ENCODE results near the gene NPB. TPM values are rescaled to one million over a fixed set of nuclear protein-coding genes. Genes with fewer than 3 reads are reported as not detected.
A peak's percentile ranks its signal among the peaks of the same experiment; 100 is the strongest.

NPB gene
- polyA plus RNA-seq, 1 donor = 0.39 TPM

- peak overlapping the region; percentile 85 for H3K4me3 ChIP-seq (ENCODE audit: low read length)
- H3K9me3 ChIP-seq (ENCODE audit: control insufficient read depth, low read depth, low read length) = peaks cover 13% of the 10 kb centered on the region
- peak overlapping the region; percentile 89 for H3K27ac ChIP-seq (ENCODE audit: low read length)
- H3K36me3 ChIP-seq (ENCODE audit: control insufficient read depth, insufficient read depth, low read length) = peaks cover 38% of the 10 kb centered on the region
- peaks cover 53% of the 10 kb centered on the region for H3K4me1 ChIP-seq (ENCODE audit: control insufficient read depth, insufficient read depth, low read length)
- no CpG with 5 or more reads among the region's 65 CpGs for WGBS (ENCODE audit: insufficient coverage, low lambda C conversion rate)
- DNase-seq = peak in 1 of 2 donors; percentile 72
- no peaks in the 10 kb centered on the region for H3K27me3 ChIP-seq (ENCODE audit: control insufficient read depth, insufficient read depth, low read length)
These were observed 31.7 kb upstream of the NPB start for GRCh38 chr17:81870131-81870980.

DNA sequence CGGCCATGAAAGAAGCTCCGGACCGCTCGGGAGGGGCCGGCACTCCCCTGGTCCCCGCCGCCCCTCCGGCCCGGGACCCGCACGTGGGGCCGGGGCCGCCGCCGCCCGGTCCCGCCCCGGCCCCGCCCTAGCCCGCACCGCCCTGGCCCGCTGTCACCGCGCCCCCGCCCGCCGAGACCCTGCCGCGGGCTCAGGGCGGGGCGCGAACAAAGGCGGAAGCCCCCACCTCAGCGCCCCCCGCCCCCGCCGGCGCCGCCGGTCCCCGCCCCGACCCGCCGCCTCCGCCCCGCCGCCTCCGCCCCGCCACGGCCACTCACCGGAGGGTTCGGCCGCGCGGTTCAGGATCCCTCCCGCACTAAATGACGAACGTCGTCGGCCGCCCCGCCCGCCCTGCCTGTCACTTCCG, 31.1 kb upstream of the NPB start, which contains the start of gene ARHGDIA:
TSS of gene ARHGDIA (minus strand) at position 357 of the 406 bp plus-strand sequence. CDS start 1,407 bp downstream, outside the sequence.
- H3K4me3 ChIP-seq (ENCODE audit: low read length) = peak within 1 kb of the TSS; percentile 99
- peak within 1 kb of the TSS; percentile 97 for H3K27ac ChIP-seq (ENCODE audit: low read length)
- peaks cover 13% of the 10 kb centered on the region for H3K9me3 ChIP-seq (ENCODE audit: control insufficient read depth, low read depth, low read length)
- WGBS (ENCODE audit: insufficient coverage, low lambda C conversion rate) = no CpG with 5 or more reads among the region's 64 CpGs
- DNase-seq = no peak
- peaks cover 33% of the 10 kb centered on the region for H3K36me3 ChIP-seq (ENCODE audit: control insufficient read depth, insufficient read depth, low read length)
- peaks cover 47% of the 10 kb centered on the region for H3K4me1 ChIP-seq (ENCODE audit: control insufficient read depth, insufficient read depth, low read length)
- no peaks in the 10 kb centered on the region for H3K27me3 ChIP-seq (ENCODE audit: control insufficient read depth, insufficient read depth, low read length)

GRCh38 chr17:81871387-81872230, 30.4 kb upstream of the NPB start:
- peaks cover 13% of the 10 kb centered on the region for H3K9me3 ChIP-seq (ENCODE audit: control insufficient read depth, low read depth, low read length)
- H3K36me3 ChIP-seq (ENCODE audit: control insufficient read depth, insufficient read depth, low read length) = peaks cover 31% of the 10 kb centered on the region
- H3K27ac ChIP-seq (ENCODE audit: low read length) = peak overlapping the region; percentile 97
- no CpG with 5 or more reads among the region's 86 CpGs for WGBS (ENCODE audit: insufficient coverage, low lambda C conversion rate)
- peak; percentile 90 for DNase-seq
- peaks cover 41% of the 10 kb centered on the region for H3K4me1 ChIP-seq (ENCODE audit: control insufficient read depth, insufficient read depth, low read length)
- no peaks in the 10 kb centered on the region for H3K27me3 ChIP-seq (ENCODE audit: control insufficient read depth, insufficient read depth, low read length)
- H3K4me3 ChIP-seq (ENCODE audit: low read length) = peak overlapping the region; percentile 99

GRCh38 chr17:81877569-81877968, 24.5 kb upstream of the NPB start:
- peaks cover 24% of the 10 kb centered on the region for H3K36me3 ChIP-seq (ENCODE audit: control insufficient read depth, insufficient read depth, low read length)
- no peak overlapping the region for H3K27ac ChIP-seq (ENCODE audit: low read length)
- DNase-seq = no peak
- H3K4me1 ChIP-seq (ENCODE audit: control insufficient read depth, insufficient read depth, low read length) = no peaks in the 10 kb centered on the region
- WGBS (ENCODE audit: insufficient coverage, low lambda C conversion rate) = no CpG with 5 or more reads among the region's 5 CpGs
- no peak overlapping the region for H3K4me3 ChIP-seq (ENCODE audit: low read length)
- H3K9me3 ChIP-seq (ENCODE audit: control insufficient read depth, low read depth, low read length) = no peaks in the 10 kb centered on the region
- no peaks in the 10 kb centered on the region for H3K27me3 ChIP-seq (ENCODE audit: control insufficient read depth, insufficient read depth, low read length)

- no peak for DNase-seq
- no peaks in the 10 kb centered on the region for H3K27me3 ChIP-seq (ENCODE audit: control insufficient read depth, insufficient read depth, low read length)
These were observed 23.7 kb upstream of the NPB start for GRCh38 chr17:81878294-81878693.

GRCh38 chr17:81879121-81879520, 22.9 kb upstream of the NPB start:
- H3K36me3 ChIP-seq (ENCODE audit: control insufficient read depth, insufficient read depth, low read length) = peaks cover 24% of the 10 kb centered on the region
- no peak overlapping the region for H3K27ac ChIP-seq (ENCODE audit: low read length)
- H3K4me3 ChIP-seq (ENCODE audit: low read length) = no peak overlapping the region

More at GRCh38 chr17:81878294-81878693, 23.7 kb upstream of the NPB start:
- no peaks in the 10 kb centered on the region for H3K4me1 ChIP-seq (ENCODE audit: control insufficient read depth, insufficient read depth, low read length)
- H3K4me3 ChIP-seq (ENCODE audit: low read length) = no peak overlapping the region
- 100% methylated on average over 1 of the region's 3 CpGs for WGBS (ENCODE audit: insufficient coverage, low lambda C conversion rate)
- no peak overlapping the region for H3K27ac ChIP-seq (ENCODE audit: low read length)
- H3K9me3 ChIP-seq (ENCODE audit: control insufficient read depth, low read depth, low read length) = no peaks in the 10 kb centered on the region
- H3K36me3 ChIP-seq (ENCODE audit: control insufficient read depth, insufficient read depth, low read length) = peaks cover 24% of the 10 kb centered on the region

DNA sequence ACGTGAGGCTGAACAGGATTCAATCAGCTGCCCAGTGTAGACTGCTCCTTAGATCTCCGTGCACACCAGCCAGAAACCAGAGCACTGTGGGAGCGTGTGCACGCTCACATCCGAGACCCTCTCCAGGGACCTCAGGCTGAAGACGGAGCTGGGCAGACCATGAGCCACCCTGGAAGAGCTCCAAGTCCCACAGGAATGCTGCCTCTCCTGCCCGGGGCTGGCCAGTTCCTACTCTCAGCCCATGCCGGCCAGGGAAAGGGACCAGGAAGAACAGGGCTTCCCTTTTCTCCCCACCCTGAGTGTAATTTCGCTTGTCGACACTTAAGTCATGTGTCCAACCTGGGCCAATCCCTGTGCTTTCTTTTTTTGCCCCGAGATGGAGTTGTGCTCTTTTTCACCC, 17.5 kb upstream of the NPB start:
- Histone ChIP-seq H3K36me3 (ENCODE audit: control insufficient read depth, insufficient read depth, low read length) (peaks cover 65% of the 10 kb centered on the region), H3K9me3 (ENCODE audit: control insufficient read depth, low read depth, low read length) (no peaks in the 10 kb centered on the region), H3K4me3 (ENCODE audit: low read length) (no peak overlapping the region), H3K27me3 (ENCODE audit: control insufficient read depth, insufficient read depth, low read length) (no peaks in the 10 kb centered on the region), H3K27ac (ENCODE audit: low read length) (no peak overlapping the region), H3K4me1 (ENCODE audit: control insufficient read depth, insufficient read depth, low read length) (peaks cover under 1% of the 10 kb centered on the region)
- DNase-seq = no peak
- WGBS (ENCODE audit: insufficient coverage, low lambda C conversion rate) = no CpG with 5 or more reads among the region's 11 CpGs

More at GRCh38 chr17:81879121-81879520, 22.9 kb upstream of the NPB start:
- H3K4me1 ChIP-seq (ENCODE audit: control insufficient read depth, insufficient read depth, low read length) = no peaks in the 10 kb centered on the region
- H3K27me3 ChIP-seq (ENCODE audit: control insufficient read depth, insufficient read depth, low read length) = no peaks in the 10 kb centered on the region
- DNase-seq = no peak
- no peaks in the 10 kb centered on the region for H3K9me3 ChIP-seq (ENCODE audit: control insufficient read depth, low read depth, low read length)
- no CpG with 5 or more reads among the region's 5 CpGs for WGBS (ENCODE audit: insufficient coverage, low lambda C conversion rate)

- DNase-seq = no peak
- WGBS (ENCODE audit: insufficient coverage, low lambda C conversion rate) = no CpG with 5 or more reads among the region's 5 CpGs
- no peaks in the 10 kb centered on the region for H3K27me3 ChIP-seq (ENCODE audit: control insufficient read depth, insufficient read depth, low read length)
- H3K9me3 ChIP-seq (ENCODE audit: control insufficient read depth, low read depth, low read length) = no peaks in the 10 kb centered on the region
- H3K4me3 ChIP-seq (ENCODE audit: low read length) = no peak overlapping the region
- H3K36me3 ChIP-seq (ENCODE audit: control insufficient read depth, insufficient read depth, low read length) = peaks cover 65% of the 10 kb centered on the region
- H3K4me1 ChIP-seq (ENCODE audit: control insufficient read depth, insufficient read depth, low read length) = peaks cover 5% of the 10 kb centered on the region
- no peak overlapping the region for H3K27ac ChIP-seq (ENCODE audit: low read length)
These were observed 17.1 kb upstream of the NPB start for GRCh38 chr17:81884968-81885367.

GRCh38 chr17:81885454-81885853, 16.6 kb upstream of the NPB start:
- Histone ChIP-seq H3K27ac (ENCODE audit: low read length) (no peak overlapping the region), H3K27me3 (ENCODE audit: control insufficient read depth, insufficient read depth, low read length) (no peaks in the 10 kb centered on the region), H3K4me1 (ENCODE audit: control insufficient read depth, insufficient read depth, low read length) (peaks cover 10% of the 10 kb centered on the region), H3K4me3 (ENCODE audit: low read length) (no peak overlapping the region), H3K9me3 (ENCODE audit: control insufficient read depth, low read depth, low read length) (no peaks in the 10 kb centered on the region), H3K36me3 (ENCODE audit: control insufficient read depth, insufficient read depth, low read length) (peaks cover 66% of the 10 kb centered on the region)
- DNase-seq = no peak
- WGBS (ENCODE audit: insufficient coverage, low lambda C conversion rate) = no CpG with 5 or more reads among the region's 10 CpGs

GRCh38 chr17:81885869-81886548, 16.0 kb upstream of the NPB start:
- no CpG with 5 or more reads among the region's 11 CpGs for WGBS (ENCODE audit: insufficient coverage, low lambda C conversion rate)
- H3K4me3 ChIP-seq (ENCODE audit: low read length) = no peak overlapping the region
- no peaks in the 10 kb centered on the region for H3K27me3 ChIP-seq (ENCODE audit: control insufficient read depth, insufficient read depth, low read length)
- DNase-seq = no peak
- peaks cover 64% of the 10 kb centered on the region for H3K36me3 ChIP-seq (ENCODE audit: control insufficient read depth, insufficient read depth, low read length)
- H3K27ac ChIP-seq (ENCODE audit: low read length) = no peak overlapping the region
- H3K4me1 ChIP-seq (ENCODE audit: control insufficient read depth, insufficient read depth, low read length) = peaks cover 12% of the 10 kb centered on the region
- H3K9me3 ChIP-seq (ENCODE audit: control insufficient read depth, low read depth, low read length) = no peaks in the 10 kb centered on the region
